ENCODE measurements around the gene RNU7-1. TPM values are rescaled to one million over a fixed set of nuclear protein-coding genes. Genes with fewer than 3 reads are reported as not detected.

The RNU7-1 gene
- polyA plus RNA-seq, 2 of the 4 experiments (the other 2 are of a cell fraction), result not detected

- no peak; a peak in 1 of 6 replicates for ATAC-seq
- CTCF ChIA-PET, result interaction anchor here (0.7 to 22.6 kb wide), 17 partner anchors 11 to 169 kb away, joined by 3 to 370 read pairs (median 5); partner anchors contain the start of genes ATN1, LRRC23, SPSB2 and TPI1
- POLR2A ChIA-PET, result interaction anchor here (0.6 to 3.8 kb wide), 9 partner anchors 8 to 71 kb away, joined by 3 to 44 read pairs (median 4); partner anchors contain the start of genes SPSB2 and TPI1
- no peak for FAIRE-seq
- TF ChIP-seq POLR2AphosphoS2 (conservative IDR thresholded peaks at IDR 0.05; ENCODE audit: low read length) (0 out of 2 replicates have a peak, but pooled peaks have one; percentile 22), ZSCAN20 (CRISPR knock-in tag; IDR thresholded peaks at IDR 0.05) (no peak), TFCP2L1 (CRISPR knock-in tag; IDR thresholded peaks at IDR 0.05) (0 out of 2 replicates have a peak, but pooled peaks have one; percentile 45)
- H3K4me1 ChIP-seq, result peaks cover 46% of the 10 kb centered on the region
- H3K27ac ChIP-seq, result peak overlapping the region; percentile 61 to 92
- H3K9me3 ChIP-seq, result no peaks in the 10 kb centered on the region
- H3K4me2 ChIP-seq, result peak overlapping the region; percentile 71
- no peak for DNase-seq (ENCODE audit: low read depth in 1 of 2, low spot score in 1 of 2)
- H3K4me3 ChIP-seq, result peak overlapping the region; percentile 24; the same call in 2 of the 3 replicates
- 85% methylated on average over 32 of the region's 32 CpGs for WGBS (ENCODE audit: missing lambda C conversion rate)
These were observed 5.0 kb upstream of the RNU7-1 start for GRCh38 chr12:6938353-6939190.

- TF ChIP-seq HOXB13 (CRISPR knock-in tag; IDR thresholded peaks at IDR 0.05; ENCODE audit: low read depth) (no peak), FOSB (CRISPR knock-in tag; IDR thresholded peaks at IDR 0.05) (no peak), PBX3 (IDR thresholded peaks at IDR 0.05) (no peak), E2F6 (IDR thresholded peaks at IDR 0.05; ENCODE audit: borderline replicate concordance, low read depth) (no peak), MAX (IDR thresholded peaks at IDR 0.05) (no peak), MAZ (IDR thresholded peaks at IDR 0.05; ENCODE audit: borderline replicate concordance, low read depth, low read length) (no peak)
- CTCF ChIA-PET, result interaction anchor here (1.0 to 22.6 kb wide), 11 partner anchors 11 to 78 kb away, joined by 3 to 370 read pairs (median 18); partner anchors contain the start of genes ATN1, SPSB2 and TPI1
- DNase-seq (ENCODE audit: low read depth in 1 of 2, low spot score in 1 of 2) (no peak), ATAC-seq (no peak), FAIRE-seq (no peak)
- H3K4me3 ChIP-seq, result no peak overlapping the region
- WGBS (ENCODE audit: missing lambda C conversion rate), result 82% methylated on average over 2 of the region's 2 CpGs
- H3K4me2 ChIP-seq, result no peak overlapping the region
- no peaks in the 10 kb centered on the region for H3K9me3 ChIP-seq
- POLR2A ChIA-PET, result interaction anchor here (1.5 kb wide), 1 partner anchor 13 kb away, joined by 4 read pairs; no protein-coding TSS in a partner anchor
- peak overlapping the region in 1 of 2 experiments; percentile 92; a peak in 2 of 6 replicates for H3K27ac ChIP-seq
- peaks cover 40% of the 10 kb centered on the region for H3K4me1 ChIP-seq
These were observed 4.5 kb upstream of the RNU7-1 start for GRCh38 chr12:6939191-6939540.

GRCh38 chr12:6941267-6941666 lies 2.3 kb upstream of the RNU7-1 start:
- H3K27ac ChIP-seq, result no peak overlapping the region
- 91% methylated on average over 11 of the region's 12 CpGs for WGBS (ENCODE audit: missing lambda C conversion rate)
- H3K4me1 ChIP-seq, result peaks cover 44% of the 10 kb centered on the region
- TF ChIP-seq RFX5 (IDR thresholded peaks at IDR 0.05) (no peak), JUN (IDR thresholded peaks at IDR 0.05) (no peak), USF2 (IDR thresholded peaks at IDR 0.05) (no peak), HOXA7 (CRISPR knock-in tag; IDR thresholded peaks at IDR 0.05) (no peak), HOXB13 (CRISPR knock-in tag; IDR thresholded peaks at IDR 0.05; ENCODE audit: low read depth) (no peak), RCOR1 (IDR thresholded peaks at IDR 0.05; ENCODE audit: low read depth, low read length) (no peak), MAFK (IDR thresholded peaks at IDR 0.05; ENCODE audit: partially characterized antibody) (no peak), POLR2A (IDR thresholded peaks at IDR 0.05; ENCODE audit: low read length) (no peak), TFCP2L1 (CRISPR knock-in tag; IDR thresholded peaks at IDR 0.05) (no peak), RNF2 (IDR thresholded peaks at IDR 0.05; ENCODE audit: borderline replicate concordance, low read depth) (no peak), ESRRA (IDR thresholded peaks at IDR 0.05; ENCODE audit: borderline replicate concordance, low read length) (no peak), NFE2L2 (conservative IDR thresholded peaks at IDR 0.05; ENCODE audit: low read length) (no peak), SREBF2 (IDR thresholded peaks at IDR 0.05) (no peak), PHF8 (IDR thresholded peaks at IDR 0.05; ENCODE audit: borderline replicate concordance, low read depth) (no peak), RAD21 (conservative IDR thresholded peaks at IDR 0.05 in 1 of 2, IDR thresholded peaks at IDR 0.05 in 1 of 2) (no peak)
- H3K4me2 ChIP-seq, result no peak overlapping the region
- DNase-seq (ENCODE audit: low read depth in 1 of 2, low spot score in 1 of 2) (no peak), ATAC-seq (no peak), FAIRE-seq (no peak)
- H3K9me3 ChIP-seq, result no peaks in the 10 kb centered on the region
- H3K4me3 ChIP-seq, result no peak overlapping the region
- ChIA-PET CTCF (interaction anchor here (0.6 to 22.6 kb wide), 7 partner anchors 11 to 80 kb away, joined by 3 to 370 read pairs (median 23); partner anchors contain the start of genes ATN1, SPSB2 and TPI1), POLR2A (interaction anchor here (1.4 kb wide), 1 partner anchor 16 kb away, joined by 4 read pairs; no protein-coding TSS in a partner anchor)

Measured in A549 (cell line).